HG03025 (cell line): ENCODE data around the gene TRAPPC1.
"Not testable (repeated sequence)": the region's sequence is repeated elsewhere in the genome, so short reads cannot be mapped to it uniquely, and the experiment has no call there.

Experiments
- ATAC-seq: cut with Tn5 transposase; IDR thresholded peaks from one replicate; pipeline ENCODE4 v1.9.1; 2021; ENCODE audit warnings: mild to moderate bottlenecking, moderate library complexity; ENCODE audit not compliant: unreplicated experiment, low FRiP score

TRAPPC1 gene

GRCh38 chr17:7931709-7932482, at the start of gene TRAPPC1, which contains the start of gene CNTROB:
Gene TRAPPC1, minus strand, starts transcription at chr17:7931946. Its CDS starts 117 bp downstream, at chr17:7931829.
Gene CNTROB, plus strand, starts transcription at chr17:7932206. Its CDS starts 874 bp downstream, at chr17:7933080.
- peak; percentile 94 for ATAC-seq

GRCh38 chr17:7977805-7978204, 46.1 kb upstream of the TRAPPC1 start:
- no peak for ATAC-seq

GRCh38 chr17:7977039-7977438, 45.3 kb upstream of the TRAPPC1 start:
- ATAC-seq = no peak

GRCh38 chr17:7974638-7975131, 42.9 kb upstream of the TRAPPC1 start:
- no peak for ATAC-seq

- no peak for ATAC-seq
Observed at GRCh38 chr17:7972131-7972785, 40.5 kb upstream of the TRAPPC1 start.

- ATAC-seq = no peak
Observed at GRCh38 chr17:7971651-7972050, 39.9 kb upstream of the TRAPPC1 start.

- no peak for ATAC-seq
Observed at GRCh38 chr17:7969433-7969832, 37.7 kb upstream of the TRAPPC1 start.

- no peak for ATAC-seq
Observed at GRCh38 chr17:7967751-7968150, 36.0 kb upstream of the TRAPPC1 start.

GRCh38 chr17:7961421-7961820, 29.7 kb upstream of the TRAPPC1 start:
- no peak for ATAC-seq

GRCh38 chr17:7959503-7960253, 27.9 kb upstream of the TRAPPC1 start:
- ATAC-seq = no peak

- ATAC-seq = no peak
Observed at GRCh38 chr17:7956228-7956965, 24.7 kb upstream of the TRAPPC1 start.

GRCh38 chr17:7955414-7956227, 23.9 kb upstream of the TRAPPC1 start:
- ATAC-seq = no peak

- ATAC-seq = not testable (repeated sequence)
Observed at GRCh38 chr17:7953266-7953665, 21.5 kb upstream of the TRAPPC1 start.

- ATAC-seq = no peak
Observed at GRCh38 chr17:7951143-7951792, 19.5 kb upstream of the TRAPPC1 start.

- ATAC-seq = no peak
Observed at GRCh38 chr17:7950578-7950977, 18.8 kb upstream of the TRAPPC1 start.

GRCh38 chr17:7947651-7948050, 15.9 kb upstream of the TRAPPC1 start:
- no peak for ATAC-seq

- no peak for ATAC-seq
Observed at GRCh38 chr17:7946441-7946840, 14.7 kb upstream of the TRAPPC1 start.

GRCh38 chr17:7945651-7946050, 13.9 kb upstream of the TRAPPC1 start:
- no peak for ATAC-seq

GRCh38 chr17:7944326-7944725, 12.6 kb upstream of the TRAPPC1 start:
- no peak for ATAC-seq
